ENCODE measurements around the gene EGF. TPM values are rescaled to one million over a fixed set of nuclear protein-coding genes. Genes with fewer than 3 reads are reported as not detected.

Gene EGF
- total RNA-seq, 1 donor from 2014 or later = 25.5 TPM

GRCh38 chr4:110042545-110043517 is 130.1 kb downstream of the EGF start:
- Mint-ChIP-seq H3K27me3 (no peaks in the 10 kb centered on the region), H3K9me3 (no peaks in the 10 kb centered on the region), H3K4me3 (peak overlapping the region; percentile 15), H3K36me3 (peaks cover 5% of the 10 kb centered on the region), H3K27ac (no peak overlapping the region), H3K4me1 (ENCODE audit: unreplicated experiment) (peaks cover 33% of the 10 kb centered on the region)
- no peak for TF ChIP-seq CTCF (conservative IDR thresholded peaks at IDR 0.05)
- DNase-seq (ENCODE audit: extremely low spot score, unreplicated experiment) = no peak

- no peak for DNase-seq (ENCODE audit: extremely low spot score, unreplicated experiment)
- Mint-ChIP-seq H3K4me3 (no peak overlapping the region), H3K4me1 (ENCODE audit: unreplicated experiment) (peaks cover 29% of the 10 kb centered on the region), H3K9me3 (no peaks in the 10 kb centered on the region), H3K27ac (no peak overlapping the region), H3K27me3 (no peaks in the 10 kb centered on the region), H3K36me3 (peaks cover 15% of the 10 kb centered on the region)
- no peak for TF ChIP-seq CTCF (conservative IDR thresholded peaks at IDR 0.05)
Measured at GRCh38 chr4:110046588-110047049, 133.9 kb downstream of the EGF start.

GRCh38 chr4:110049951-110050925 is 137.6 kb downstream of the EGF start:
- TF ChIP-seq CTCF (conservative IDR thresholded peaks at IDR 0.05) = peak; percentile 89
- no peaks in the 10 kb centered on the region for H3K27me3 Mint-ChIP-seq
- peaks cover 8% of the 10 kb centered on the region for H3K4me1 Mint-ChIP-seq (ENCODE audit: unreplicated experiment)
- H3K36me3 Mint-ChIP-seq = peaks cover 25% of the 10 kb centered on the region
- no peak overlapping the region for H3K4me3 Mint-ChIP-seq
- no peak overlapping the region for H3K27ac Mint-ChIP-seq
- H3K9me3 Mint-ChIP-seq = no peaks in the 10 kb centered on the region
- DNase-seq (ENCODE audit: extremely low spot score, unreplicated experiment) = no peak

- Mint-ChIP-seq H3K27me3 (no peaks in the 10 kb centered on the region), H3K36me3 (peaks cover 38% of the 10 kb centered on the region), H3K9me3 (no peaks in the 10 kb centered on the region), H3K4me3 (no peak overlapping the region), H3K27ac (no peak overlapping the region), H3K4me1 (ENCODE audit: unreplicated experiment) (peaks cover 7% of the 10 kb centered on the region)
- TF ChIP-seq CTCF (conservative IDR thresholded peaks at IDR 0.05) = no peak
- DNase-seq (ENCODE audit: extremely low spot score, unreplicated experiment) = no peak
Measured at GRCh38 chr4:110055158-110055768, 142.6 kb downstream of the EGF start.

- Mint-ChIP-seq H3K4me1 (ENCODE audit: unreplicated experiment) (peaks cover 12% of the 10 kb centered on the region), H3K27me3 (no peaks in the 10 kb centered on the region), H3K4me3 (no peak overlapping the region), H3K9me3 (no peaks in the 10 kb centered on the region), H3K27ac (no peak overlapping the region), H3K36me3 (peaks cover 22% of the 10 kb centered on the region)
- no peak for TF ChIP-seq CTCF (conservative IDR thresholded peaks at IDR 0.05)
- DNase-seq (ENCODE audit: extremely low spot score, unreplicated experiment) = no peak
Measured at GRCh38 chr4:110058677-110059076, 146.0 kb downstream of the EGF start.

Data from type B pancreatic cell (in vitro differentiated cells).